ENCODE results near the gene MRGPRF.

The MRGPRF gene

GRCh38 chr11:69051381-69052342 is 38.6 kb upstream of the MRGPRF start:
- H3K4me3 ChIP-seq (ENCODE audit: low read length): no peak overlapping the region
- no peak for DNase-seq (ENCODE audit: low read depth, low spot score)

- DNase-seq (ENCODE audit: low read depth, low spot score): no peak
- no peak overlapping the region for H3K4me3 ChIP-seq (ENCODE audit: low read length)
These were observed 37.7 kb upstream of the MRGPRF start for GRCh38 chr11:69050592-69051380.

- no peak for DNase-seq (ENCODE audit: low read depth, low spot score)
- H3K4me3 ChIP-seq (ENCODE audit: low read length): peak overlapping the region; percentile 75
These were observed 36.4 kb upstream of the MRGPRF start for GRCh38 chr11:69049490-69049867.

- DNase-seq (ENCODE audit: low read depth, low spot score): peak; percentile 93
- peak within 1 kb of the TSS; percentile 75 for H3K4me3 ChIP-seq (ENCODE audit: low read length)
These were observed 35.8 kb upstream of the MRGPRF start, which contains the start of gene TPCN2 for GRCh38 chr11:69048694-69049489. Gene TPCN2 (plus strand): TSS chr11:69048932. CDS start chr11:69048998, 66 bp downstream.

- DNase-seq (ENCODE audit: low read depth, low spot score): no peak
- H3K4me3 ChIP-seq (ENCODE audit: low read length): peak overlapping the region; percentile 75
These were observed 35.1 kb upstream of the MRGPRF start for GRCh38 chr11:69048031-69048693.

GRCh38 chr11:69044111-69045013 is 31.3 kb upstream of the MRGPRF start:
- no peak overlapping the region for H3K4me3 ChIP-seq (ENCODE audit: low read length)
- no peak for DNase-seq (ENCODE audit: low read depth, low spot score)

GRCh38 chr11:69041516-69041915 is 28.5 kb upstream of the MRGPRF start:
- no peak overlapping the region for H3K4me3 ChIP-seq (ENCODE audit: low read length)
- DNase-seq (ENCODE audit: low read depth, low spot score): no peak

- no peak overlapping the region for H3K4me3 ChIP-seq (ENCODE audit: low read length)
- no peak for DNase-seq (ENCODE audit: low read depth, low spot score)
These were observed 27.7 kb upstream of the MRGPRF start for GRCh38 chr11:69040581-69041260.

- no peak overlapping the region for H3K4me3 ChIP-seq (ENCODE audit: low read length)
- DNase-seq (ENCODE audit: low read depth, low spot score): no peak
These were observed 27.0 kb upstream of the MRGPRF start for GRCh38 chr11:69040051-69040450.

GRCh38 chr11:69039501-69039900 is 26.5 kb upstream of the MRGPRF start:
- no peak for DNase-seq (ENCODE audit: low read depth, low spot score)
- H3K4me3 ChIP-seq (ENCODE audit: low read length): no peak overlapping the region

- no peak overlapping the region for H3K4me3 ChIP-seq (ENCODE audit: low read length)
- no peak for DNase-seq (ENCODE audit: low read depth, low spot score)
These were observed 24.5 kb upstream of the MRGPRF start for GRCh38 chr11:69037544-69037943.

GRCh38 chr11:69037074-69037473 is 24.0 kb upstream of the MRGPRF start:
- DNase-seq (ENCODE audit: low read depth, low spot score): no peak

GRCh38 chr11:69035946-69036340 is 22.9 kb upstream of the MRGPRF start:
- DNase-seq (ENCODE audit: low read depth, low spot score): no peak

More at GRCh38 chr11:69037074-69037473, 24.0 kb upstream of the MRGPRF start:
- H3K4me3 ChIP-seq (ENCODE audit: low read length): no peak overlapping the region

GRCh38 chr11:69035150-69035945 is 22.3 kb upstream of the MRGPRF start:
- no peak overlapping the region for H3K4me3 ChIP-seq (ENCODE audit: low read length)
- no peak for DNase-seq (ENCODE audit: low read depth, low spot score)

More at GRCh38 chr11:69035946-69036340, 22.9 kb upstream of the MRGPRF start:
- H3K4me3 ChIP-seq (ENCODE audit: low read length): no peak overlapping the region

- no peak for DNase-seq (ENCODE audit: low read depth, low spot score)
These were observed 21.2 kb upstream of the MRGPRF start for GRCh38 chr11:69034123-69034867.

GRCh38 chr11:69033431-69033830 is 20.4 kb upstream of the MRGPRF start:
- no peak overlapping the region for H3K4me3 ChIP-seq (ENCODE audit: low read length)

More at GRCh38 chr11:69034123-69034867, 21.2 kb upstream of the MRGPRF start:
- H3K4me3 ChIP-seq (ENCODE audit: low read length): no peak overlapping the region

More at GRCh38 chr11:69033431-69033830, 20.4 kb upstream of the MRGPRF start:
- DNase-seq (ENCODE audit: low read depth, low spot score): no peak
